GM19239 (cell line): Measurements from ENCODE around the gene HMOX2.

Source experiments
- DNase-seq: peaks from one replicate; pipeline ENCODE4 v3.0.0; 2011; ENCODE audit warnings: low spot score; ENCODE audit not compliant: insufficient read length
- FAIRE-seq: peaks from 2 replicates; lab custom pipeline; 2011; peaks lifted over from hg19 to GRCh38; lab: Jason Lieb, UNC

The HMOX2 gene

GRCh38 chr16:4496305-4496704 is 20.1 kb downstream of the HMOX2 start:
- FAIRE-seq (no peak), DNase-seq (no peak)

- DNase-seq (no peak), FAIRE-seq (no peak)
These were observed 22.5 kb downstream of the HMOX2 start for GRCh38 chr16:4498546-4499195.

- DNase-seq (no peak), FAIRE-seq (no peak)
These were observed 23.0 kb downstream of the HMOX2 start for GRCh38 chr16:4499196-4499555.

DNA sequence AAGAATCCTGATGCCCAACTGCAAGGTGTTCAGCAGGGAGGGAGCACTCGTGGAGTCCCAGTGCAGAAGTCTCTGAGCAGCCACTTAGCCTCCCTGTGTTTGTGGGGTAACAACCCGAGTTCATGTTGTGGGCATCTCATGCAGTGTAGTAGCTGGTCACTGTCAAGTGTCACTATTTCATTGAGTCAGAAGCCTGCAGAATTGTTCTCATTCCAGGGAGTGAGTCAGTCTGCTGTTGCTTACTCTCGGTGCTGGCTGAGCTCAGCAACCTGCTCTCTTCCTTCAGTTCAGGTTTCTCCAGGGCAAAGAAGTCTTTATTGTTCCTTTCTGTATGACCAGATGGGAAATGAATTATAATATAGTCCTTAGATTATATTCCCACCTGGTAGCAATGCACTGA is 24.1 kb downstream of the HMOX2 start:
- no peak for DNase-seq
- no peak for FAIRE-seq

GRCh38 chr16:4501071-4501478 is 24.9 kb downstream of the HMOX2 start:
- no peak for FAIRE-seq
- DNase-seq = no peak

DNA sequence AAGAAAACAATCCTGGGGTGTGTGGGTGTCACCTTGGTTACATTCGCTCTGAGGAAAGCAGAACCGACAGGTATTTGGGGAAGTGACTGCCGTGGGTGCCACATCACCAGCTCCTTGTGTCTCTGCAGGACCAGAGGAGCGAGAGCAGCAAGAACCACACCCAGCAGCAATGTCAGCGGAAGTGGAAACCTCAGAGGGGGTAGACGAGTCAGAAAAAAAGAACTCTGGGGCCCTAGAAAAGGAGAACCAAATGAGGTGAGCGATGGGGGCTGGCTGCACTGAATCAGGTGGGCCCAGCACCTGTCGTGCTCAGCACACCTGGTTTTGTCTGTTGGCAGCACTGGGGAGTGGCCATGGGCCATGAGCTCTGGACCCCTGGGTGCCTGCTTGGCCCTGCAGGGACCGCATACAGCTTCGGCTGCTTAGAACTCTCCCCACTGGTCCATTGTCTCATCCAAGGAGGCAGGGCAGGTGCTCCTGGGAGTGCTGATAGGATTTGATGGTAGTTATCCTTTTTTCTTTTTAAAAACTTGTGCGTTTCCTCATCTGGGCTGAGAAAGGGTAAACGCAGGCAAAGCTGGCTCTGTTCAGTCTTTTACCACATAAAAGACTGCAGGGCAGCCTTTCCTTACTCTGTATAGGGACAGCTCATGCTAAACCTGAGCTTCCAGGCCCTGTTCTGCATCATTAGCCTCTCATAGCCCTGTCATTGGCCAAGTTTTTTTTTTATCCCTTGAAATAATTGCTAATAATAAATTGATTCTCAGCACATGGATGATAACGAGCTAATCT is 29.4 kb downstream of the HMOX2 start:
- FAIRE-seq (peak; percentile 93), DNase-seq (peak; percentile 68)

GRCh38 chr16:4506450-4506849 is 30.3 kb downstream of the HMOX2 start:
- FAIRE-seq = peak; percentile 98
- peak; percentile 38 for DNase-seq

- no peak for FAIRE-seq
These were observed 31.6 kb downstream of the HMOX2 start for GRCh38 chr16:4507588-4508345.

DNA sequence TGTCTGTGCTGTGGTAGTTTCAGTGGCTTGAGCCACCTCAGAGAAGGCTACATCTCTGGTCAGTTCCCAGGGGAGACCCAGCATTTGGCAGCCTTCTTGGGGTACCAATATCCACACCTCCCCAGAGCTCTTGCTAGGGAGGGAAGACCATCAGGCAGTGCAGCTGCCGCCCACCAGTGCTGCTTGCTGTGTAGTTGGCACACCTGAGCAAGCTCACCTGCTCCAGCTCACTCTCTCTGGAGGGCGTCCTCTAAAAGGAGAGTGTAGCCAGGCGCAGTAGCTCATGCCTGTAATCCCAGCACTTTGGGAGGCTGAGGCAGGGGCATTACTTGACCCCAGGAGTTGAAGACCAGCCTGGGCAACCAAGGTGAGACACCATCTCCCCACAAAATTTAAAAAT is 32.6 kb downstream of the HMOX2 start:
- FAIRE-seq (no peak), DNase-seq (no peak)

More at GRCh38 chr16:4507588-4508345, 31.6 kb downstream of the HMOX2 start:
- no peak for DNase-seq

GRCh38 chr16:4509420-4509819 is 33.2 kb downstream of the HMOX2 start:
- no peak for FAIRE-seq
- no peak for DNase-seq

DNA sequence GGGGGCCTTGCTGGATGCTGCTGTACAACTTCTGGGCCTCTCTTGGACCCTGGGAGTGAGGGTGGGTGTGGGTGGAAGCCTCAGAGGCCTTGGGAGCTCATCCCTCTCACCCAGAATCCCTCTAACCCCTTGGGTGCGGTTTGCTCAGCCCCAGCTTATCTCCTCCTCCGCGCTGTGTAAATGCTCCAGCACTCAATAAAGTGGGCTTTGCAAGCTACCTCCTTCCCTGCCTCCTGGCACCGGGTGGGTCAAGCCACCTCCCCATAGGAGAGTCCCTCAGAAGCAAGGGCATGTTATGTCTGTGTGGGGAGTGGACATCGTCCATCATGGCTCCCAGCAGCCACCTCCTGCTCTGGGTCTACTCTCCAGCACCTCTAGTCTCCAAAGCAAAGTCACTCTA is 33.9 kb downstream of the HMOX2 start:
- no peak for DNase-seq
- no peak for FAIRE-seq

DNA sequence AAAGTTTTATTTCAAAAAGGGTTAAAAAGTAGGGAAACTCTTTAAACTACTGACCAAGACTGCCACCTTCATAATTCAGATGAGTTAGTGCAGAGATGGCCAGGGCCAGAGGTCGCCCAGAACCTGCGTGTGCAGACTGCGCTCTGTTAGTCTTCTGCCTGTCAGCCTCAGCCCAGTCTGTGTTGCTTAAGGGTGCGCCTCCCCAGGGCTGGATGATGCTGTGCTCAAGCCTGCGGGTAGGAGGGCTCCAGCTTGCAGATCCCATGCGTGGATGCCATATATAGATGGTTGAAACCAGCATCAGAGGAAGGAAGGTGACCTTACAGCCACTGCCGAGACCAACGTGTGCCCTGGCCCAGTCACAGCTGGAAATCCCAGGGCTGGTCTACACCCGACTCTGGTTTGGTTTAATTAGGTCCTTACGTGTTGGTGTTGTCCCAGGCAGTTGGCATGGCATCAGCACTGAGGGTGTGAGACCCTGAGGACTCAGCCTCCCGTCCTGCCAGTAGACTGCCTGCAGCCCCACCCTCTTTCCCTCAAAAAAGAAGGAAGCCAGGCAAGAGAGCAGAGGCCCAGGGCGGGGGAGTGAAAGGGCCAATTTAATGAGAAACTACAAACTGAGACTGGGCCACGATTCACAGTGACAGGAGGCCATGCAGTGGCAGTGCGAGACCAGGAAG is 34.7 kb downstream of the HMOX2 start:
- no peak for DNase-seq
- FAIRE-seq = no peak

- FAIRE-seq (no peak), DNase-seq (no peak)
These were observed 35.4 kb downstream of the HMOX2 start for GRCh38 chr16:4511441-4512082.

DNA sequence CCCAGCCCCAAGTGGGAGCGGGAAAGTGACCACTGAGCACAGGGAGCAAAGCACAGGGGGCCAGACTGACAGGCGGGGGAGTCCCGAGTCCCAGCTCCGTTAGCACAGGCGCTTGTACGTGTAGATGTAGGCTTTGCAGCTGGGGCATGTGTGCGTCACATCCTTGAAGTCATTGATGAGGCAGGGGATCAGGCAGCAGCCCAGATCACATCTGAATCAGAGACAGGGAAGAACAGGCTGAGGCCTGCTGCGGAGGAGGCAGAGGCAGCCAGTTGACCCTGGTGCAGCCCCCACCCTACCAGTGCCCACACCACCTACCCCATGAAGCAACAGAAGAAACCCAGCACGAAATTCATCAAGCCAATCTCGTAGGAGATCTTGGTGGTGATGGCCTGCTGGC is 36.3 kb downstream of the HMOX2 start:
- FAIRE-seq = no peak
- DNase-seq = no peak

DNA sequence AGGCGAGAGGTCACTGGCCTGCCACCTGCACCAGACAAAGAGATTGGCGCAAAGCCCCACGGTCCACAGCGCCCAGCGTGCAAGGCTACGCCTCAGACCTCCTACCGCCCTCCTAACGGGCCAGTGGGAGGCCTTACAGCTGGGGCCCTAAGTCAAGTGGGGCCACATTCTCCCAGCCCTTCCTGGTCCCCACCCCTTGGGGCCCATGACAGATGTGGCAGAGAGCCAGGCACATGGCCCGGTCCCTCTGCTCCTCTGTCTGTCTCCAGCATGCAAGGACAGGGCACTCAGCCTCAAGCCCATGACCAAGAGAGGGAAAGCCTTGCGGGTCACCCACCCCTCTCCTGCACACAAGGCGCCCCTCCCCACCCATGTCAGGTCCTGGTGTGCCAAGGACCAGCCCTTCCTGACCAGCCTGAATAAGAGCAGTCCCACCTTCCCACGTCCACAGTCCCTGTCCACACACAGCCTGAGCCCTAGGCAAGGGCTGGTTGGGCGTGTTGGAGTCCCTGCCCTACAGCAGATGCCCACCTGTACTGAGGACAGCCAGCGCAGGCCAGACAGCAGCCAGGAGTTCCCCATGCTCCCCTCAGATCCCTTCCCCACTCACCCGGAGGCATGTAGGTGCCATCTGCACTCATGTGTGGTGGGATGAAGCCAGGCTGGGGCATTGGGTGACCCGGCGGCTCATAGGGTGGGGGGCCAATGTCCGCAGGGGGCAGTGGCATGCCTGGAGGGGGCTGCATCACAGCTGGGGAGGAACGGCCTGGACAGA is 37.1 kb downstream of the HMOX2 start:
- no peak for DNase-seq
- no peak for FAIRE-seq

GRCh38 chr16:4513881-4514280 is 37.7 kb downstream of the HMOX2 start:
- DNase-seq (no peak), FAIRE-seq (no peak)

- FAIRE-seq (no peak), DNase-seq (no peak)
These were observed 38.4 kb downstream of the HMOX2 start for GRCh38 chr16:4514606-4515005.

GRCh38 chr16:4515611-4516233 is 39.5 kb downstream of the HMOX2 start:
- DNase-seq (no peak), FAIRE-seq (peak; percentile 97)
